GM19239 (cell line): ENCODE measurements around the gene EXOC3L2.

ENCODE experiments used
- DNase-seq: peaks from one replicate; pipeline ENCODE4 v3.0.0; 2011; ENCODE audit warnings: low spot score; ENCODE audit not compliant: insufficient read length
- FAIRE-seq: peaks from 2 replicates; lab custom pipeline; 2011; peaks lifted over from hg19 to GRCh38; lab: Jason Lieb, UNC

Gene EXOC3L2

DNA sequence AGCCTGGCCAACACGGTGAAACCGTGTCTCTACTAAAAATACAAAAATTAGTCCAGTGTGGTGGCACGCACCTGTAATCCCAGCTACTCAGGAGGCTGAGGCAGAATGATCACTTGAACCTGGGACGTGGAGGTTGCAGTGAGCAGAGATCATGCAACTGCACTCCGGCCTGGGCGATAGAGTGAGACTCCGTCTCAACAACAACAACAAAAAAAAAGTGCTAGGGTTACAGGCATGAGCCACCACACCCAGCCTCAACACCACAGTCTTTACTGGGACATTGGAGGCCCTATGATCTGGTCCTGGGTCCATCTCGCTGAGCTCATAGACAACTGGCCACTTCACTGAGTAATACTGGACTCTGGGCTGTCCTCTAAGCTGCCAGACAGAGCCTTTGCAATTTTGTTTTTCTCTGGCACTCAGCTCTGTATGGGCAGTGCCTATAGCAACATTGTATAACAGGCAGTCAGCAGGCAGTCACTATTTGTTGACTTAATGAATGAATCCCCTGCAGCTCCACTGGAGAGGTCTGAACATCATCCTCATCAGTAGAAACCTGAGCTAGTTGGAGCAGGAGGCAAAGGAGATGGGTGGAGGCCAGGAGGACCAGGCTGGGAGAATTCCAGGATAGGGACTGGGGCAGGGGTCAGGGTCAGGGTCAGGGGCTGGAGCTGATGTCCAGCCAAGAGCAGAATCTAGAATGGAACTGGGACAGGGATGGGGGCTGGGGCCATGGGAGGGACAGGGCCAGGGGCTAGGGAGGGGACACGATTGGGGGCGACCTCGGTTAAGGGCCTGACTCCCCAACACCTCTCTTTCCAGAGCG, 58.5 kb downstream of the EXOC3L2 start:
- DNase-seq (no peak), FAIRE-seq (no peak)

DNA sequence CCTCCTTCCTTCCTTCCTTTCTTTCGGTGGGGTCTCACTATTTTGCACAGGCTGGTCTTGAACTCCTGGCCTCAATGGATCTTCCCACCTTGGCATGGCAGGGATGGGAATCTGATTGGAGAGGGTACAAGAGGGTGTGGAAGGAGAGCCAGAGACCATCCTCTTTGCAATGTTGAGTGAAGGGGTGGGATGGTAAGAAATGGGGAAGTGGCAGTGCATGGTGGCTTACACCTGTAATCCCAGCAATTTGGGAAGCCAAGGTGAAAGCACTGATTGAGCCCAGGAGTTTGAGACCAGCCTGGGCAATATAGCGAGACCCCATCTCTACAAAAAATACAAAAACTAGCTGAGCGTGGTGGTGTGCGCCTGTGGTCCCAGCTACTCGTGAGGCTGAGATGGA, 61.1 kb downstream of the EXOC3L2 start:
- no peak for FAIRE-seq
- no peak for DNase-seq

DNA sequence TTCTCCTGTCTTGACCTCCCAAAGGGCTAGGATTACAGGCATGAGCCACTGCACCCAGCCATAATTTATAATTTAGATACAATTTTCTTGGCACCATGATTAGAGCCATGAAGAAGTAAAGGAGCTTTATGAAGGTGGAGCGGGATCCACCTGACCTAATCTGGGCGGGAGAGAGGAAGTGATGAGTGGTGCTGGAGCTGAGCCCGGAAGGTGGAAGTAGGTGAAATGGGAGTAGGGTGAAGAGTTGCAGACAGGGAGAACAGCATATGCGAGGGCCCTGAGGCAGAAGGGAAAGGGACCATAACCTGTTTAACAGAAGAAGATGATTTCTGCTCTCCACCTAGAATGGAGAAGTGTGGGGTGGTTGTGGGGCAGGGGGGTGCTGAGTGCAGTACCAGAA, 62.4 kb downstream of the EXOC3L2 start:
- FAIRE-seq, result no peak

DNA sequence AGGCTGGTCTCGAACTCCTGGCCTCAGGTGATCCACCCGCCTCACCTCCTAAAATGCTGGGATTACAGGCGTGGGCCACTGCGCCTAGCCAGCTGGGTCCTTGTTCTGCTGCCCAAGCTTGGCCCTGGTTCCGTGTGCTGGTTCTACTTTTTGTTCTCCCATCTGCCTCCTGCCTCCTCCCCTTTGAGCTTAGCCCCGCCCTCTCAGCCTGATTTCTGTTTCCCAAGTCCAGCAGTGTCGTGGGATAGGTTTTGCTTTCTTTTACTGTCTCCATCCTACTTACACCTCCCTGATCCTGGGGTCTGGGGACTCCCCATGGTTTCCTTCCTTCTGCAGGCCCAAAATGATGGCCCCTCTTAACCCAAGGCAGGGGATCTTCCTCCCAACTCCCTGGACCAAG, 64.3 kb downstream of the EXOC3L2 start:
- no peak for DNase-seq
- no peak for FAIRE-seq

More for the DNA sequence above, 62.4 kb downstream of the EXOC3L2 start:
- DNase-seq, result no peak

DNA sequence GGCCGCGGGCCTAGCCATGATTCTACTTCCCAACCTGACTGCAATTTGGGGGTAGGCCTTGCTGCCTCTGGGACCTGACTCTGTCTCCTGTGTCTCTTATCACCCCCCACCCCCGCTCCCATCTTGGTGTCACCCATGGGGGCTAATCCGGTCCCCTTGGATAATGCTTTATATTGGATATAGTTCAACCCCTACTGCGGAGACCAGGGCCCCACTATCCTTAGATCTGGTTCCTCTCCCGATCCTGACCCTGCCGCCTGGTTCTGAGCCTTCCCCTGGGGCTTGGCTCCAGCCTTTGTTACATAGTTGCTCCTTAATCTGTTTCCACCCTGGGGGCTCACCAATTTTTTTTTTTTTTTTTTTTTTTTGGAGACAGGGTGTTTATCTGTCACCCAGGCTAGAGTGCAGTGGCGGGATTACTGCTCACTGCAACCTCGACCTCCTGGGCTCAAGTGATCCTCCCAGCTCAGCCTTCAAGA, 65.3 kb downstream of the EXOC3L2 start:
- FAIRE-seq (no peak), DNase-seq (no peak)

DNA sequence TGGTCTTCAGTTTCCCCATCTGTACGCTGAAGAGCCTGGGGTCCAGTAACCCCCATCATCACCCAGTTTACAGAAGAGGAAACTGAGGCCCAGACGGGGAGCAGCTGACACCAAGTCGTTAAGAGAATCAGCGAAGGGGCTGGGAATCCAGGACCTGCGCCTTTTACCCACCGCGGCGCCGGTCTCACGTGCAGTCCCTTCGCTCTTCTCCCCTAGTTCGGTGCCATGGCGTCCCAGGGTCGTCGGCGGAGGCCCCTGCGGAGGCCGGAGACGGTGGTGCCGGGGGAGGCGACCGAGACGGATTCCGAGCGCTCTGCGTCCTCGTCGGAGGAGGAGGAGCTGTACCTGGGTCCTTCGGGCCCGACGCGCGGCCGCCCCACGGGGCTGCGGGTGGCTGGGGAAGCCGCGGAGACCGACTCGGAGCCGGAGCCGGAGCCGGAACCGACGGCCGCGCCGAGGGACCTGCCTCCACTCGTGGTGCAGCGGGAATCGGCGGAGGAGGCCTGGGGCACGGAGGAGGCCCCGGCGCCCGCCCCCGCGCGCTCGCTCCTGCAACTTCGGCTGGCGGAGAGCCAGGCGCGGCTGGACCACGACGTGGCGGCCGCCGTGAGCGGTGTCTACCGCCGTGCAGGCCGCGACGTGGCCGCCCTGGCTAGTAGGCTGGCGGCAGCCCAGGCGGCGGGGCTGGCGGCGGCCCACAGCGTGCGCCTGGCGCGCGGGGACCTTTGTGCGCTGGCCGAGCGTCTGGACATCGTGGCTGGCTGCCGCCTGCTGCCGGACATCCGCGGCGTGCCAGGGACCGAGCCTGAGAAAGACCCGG, 65.9 kb downstream of the EXOC3L2 start:
- DNase-seq (no peak), FAIRE-seq (no peak)

DNA sequence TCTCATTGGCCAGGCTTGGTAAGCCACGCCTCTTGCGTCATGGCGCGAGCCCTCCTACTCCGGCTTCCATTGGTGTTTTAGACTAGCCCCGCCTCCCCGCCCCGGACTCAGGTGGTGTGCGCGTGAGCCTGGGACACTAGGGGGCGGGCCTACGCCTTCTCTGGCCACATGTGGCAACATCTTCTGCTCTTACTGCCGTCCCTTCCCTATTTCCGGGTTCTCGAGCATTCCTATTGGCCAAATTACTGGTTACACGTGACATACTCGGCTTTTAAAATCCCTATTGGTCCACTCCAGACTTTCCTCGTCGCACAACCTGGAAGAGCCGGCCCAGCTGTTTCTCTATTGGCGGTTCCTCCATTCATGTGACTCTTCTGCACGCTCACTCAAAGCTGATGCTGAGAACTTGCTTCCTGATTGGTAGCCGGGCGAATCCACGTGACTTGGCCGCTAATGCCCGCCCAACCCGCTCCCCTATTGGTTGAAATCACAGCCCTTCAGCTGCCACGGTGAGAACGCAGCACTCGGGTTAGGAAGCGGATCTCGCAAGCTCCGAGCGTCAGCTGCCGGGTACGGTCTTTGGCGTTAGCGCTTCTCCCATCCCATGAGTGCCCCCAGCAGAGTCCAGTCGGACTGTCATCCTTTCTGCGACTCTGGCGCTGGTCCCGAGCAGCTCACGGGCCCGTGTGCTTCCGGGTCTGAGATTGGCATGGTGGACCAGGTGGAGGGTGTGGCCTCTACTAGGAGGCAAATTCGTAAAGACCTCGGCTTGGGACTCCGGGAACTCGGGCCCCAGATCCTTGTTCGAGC, 66.7 kb downstream of the EXOC3L2 start, which contains the start of gene BLOC1S3:
BLOC1S3 (plus strand) TSS at position 523 of the 810 bp plus-strand sequence. CDS start 513 bp downstream, outside the sequence.
- FAIRE-seq (peak; percentile 98), DNase-seq (peak; percentile 93)

DNA sequence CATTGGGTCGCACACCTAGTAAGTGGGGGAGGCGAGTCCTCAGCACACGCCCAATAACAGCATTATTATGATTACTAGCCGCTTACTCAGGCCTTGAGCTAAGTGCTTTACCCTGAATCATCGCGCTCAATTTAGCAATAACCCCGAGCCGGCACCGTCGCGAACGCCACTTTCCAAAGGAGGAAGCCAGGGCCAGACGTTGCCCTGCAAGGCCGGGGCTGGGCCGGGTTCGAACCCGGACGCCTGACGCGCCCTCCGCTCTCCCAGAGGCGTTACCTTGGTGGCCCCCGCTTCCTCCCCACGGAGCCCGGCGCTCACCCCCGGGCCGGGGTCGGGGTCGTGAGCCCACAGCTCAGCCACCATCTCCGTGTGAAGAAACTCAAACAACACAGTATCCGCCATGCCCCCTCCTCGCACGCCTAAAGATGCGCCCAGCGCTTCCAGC, 67.4 kb downstream of the EXOC3L2 start, which contains the start of gene TRAPPC6A:
TRAPPC6A (minus strand) TSS at position 421 of the 445 bp plus-strand sequence; CDS start at position 402, 19 bp downstream.
- no peak for FAIRE-seq
- DNase-seq, result no peak

DNA sequence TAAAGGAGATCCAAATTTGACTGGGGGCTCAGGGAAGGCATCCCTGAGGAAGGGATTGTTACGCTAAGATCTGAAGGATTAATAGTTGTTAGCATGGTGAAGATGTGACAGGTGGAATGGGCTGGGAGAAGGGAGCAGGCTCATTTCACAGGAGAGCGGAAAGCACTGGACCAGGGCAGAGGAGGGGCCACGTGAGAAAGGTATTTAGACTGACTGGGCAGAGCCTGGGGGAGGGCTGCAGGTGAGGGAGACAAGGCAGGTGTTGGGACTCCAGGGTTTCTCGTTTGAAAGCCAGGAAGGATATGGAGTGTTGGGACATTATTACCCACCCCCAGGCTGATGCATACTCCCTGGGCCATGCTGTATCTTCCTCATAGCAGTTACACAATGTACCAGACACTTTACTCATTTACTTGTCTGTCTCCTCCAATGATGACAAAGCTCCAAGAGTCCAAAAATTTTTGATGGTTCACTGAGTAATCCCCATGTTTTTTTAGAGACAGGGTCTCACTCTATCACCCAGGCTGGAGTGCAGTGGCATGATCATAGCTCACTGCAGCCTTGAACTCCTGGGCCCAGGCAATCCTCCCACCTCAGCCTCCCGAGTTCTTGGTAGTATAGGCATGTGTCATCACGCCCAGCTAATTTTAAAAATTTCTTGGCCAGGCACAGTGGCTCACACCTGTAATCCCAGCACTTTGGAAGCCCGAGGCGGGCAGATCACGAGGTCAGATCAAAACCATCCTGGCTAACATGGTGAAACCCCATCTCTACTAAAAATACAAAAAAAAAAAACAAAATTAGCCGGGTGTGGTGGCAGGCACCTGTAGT, 69.5 kb downstream of the EXOC3L2 start:
- no peak for FAIRE-seq
- no peak for DNase-seq

DNA sequence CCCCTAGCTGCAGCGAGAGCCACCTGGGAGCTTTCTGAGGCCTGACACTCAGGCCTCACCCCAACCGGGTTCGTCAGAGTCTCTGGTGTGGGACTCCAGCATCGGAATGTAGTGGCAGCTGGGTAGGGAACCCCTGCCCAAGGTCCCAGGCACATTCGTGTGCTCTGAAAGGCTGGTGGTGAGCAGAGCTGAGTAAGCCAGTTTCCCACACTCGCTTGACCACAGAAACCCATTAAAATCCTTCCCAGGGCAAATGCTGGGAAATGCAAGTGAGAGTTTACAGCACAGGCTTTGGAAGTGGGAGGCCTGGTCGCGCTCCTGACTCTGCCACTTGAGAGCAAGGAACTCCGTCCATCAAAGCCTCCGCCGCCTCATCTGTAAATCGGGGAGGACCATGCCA, 71.4 kb downstream of the EXOC3L2 start:
- FAIRE-seq, result no peak

DNA sequence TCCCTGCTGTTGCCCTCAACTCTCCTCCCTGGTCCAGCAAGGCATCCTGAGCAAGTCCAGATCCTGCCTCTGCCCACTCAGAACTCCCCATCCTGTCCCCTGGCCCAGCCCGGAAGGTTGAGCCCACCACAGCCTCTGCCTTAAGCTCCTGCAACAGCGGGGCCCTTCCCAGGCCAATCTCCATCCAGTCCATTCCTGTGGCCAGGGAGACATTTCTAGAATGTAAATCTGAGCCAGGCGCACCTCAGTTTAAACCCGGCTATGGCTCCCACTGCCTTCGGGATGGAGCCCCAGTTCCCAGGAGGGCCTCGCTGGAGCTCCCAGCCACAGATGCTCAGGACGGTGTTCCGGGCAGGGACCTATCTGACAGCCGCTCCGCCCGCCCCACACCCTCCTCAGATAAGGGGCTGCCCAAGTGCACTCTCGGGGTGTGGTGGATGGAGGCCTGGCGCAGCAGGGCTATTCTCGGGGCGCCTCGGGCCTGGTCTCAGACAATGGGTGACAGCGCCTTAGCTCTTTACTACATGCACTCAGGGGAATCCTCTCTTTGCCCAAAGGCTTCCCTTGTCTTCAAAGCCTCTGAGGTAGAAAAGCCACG, 72.5 kb downstream of the EXOC3L2 start:
- no peak for FAIRE-seq
- DNase-seq, result no peak

More for the DNA sequence above, 71.4 kb downstream of the EXOC3L2 start:
- no peak for DNase-seq

DNA sequence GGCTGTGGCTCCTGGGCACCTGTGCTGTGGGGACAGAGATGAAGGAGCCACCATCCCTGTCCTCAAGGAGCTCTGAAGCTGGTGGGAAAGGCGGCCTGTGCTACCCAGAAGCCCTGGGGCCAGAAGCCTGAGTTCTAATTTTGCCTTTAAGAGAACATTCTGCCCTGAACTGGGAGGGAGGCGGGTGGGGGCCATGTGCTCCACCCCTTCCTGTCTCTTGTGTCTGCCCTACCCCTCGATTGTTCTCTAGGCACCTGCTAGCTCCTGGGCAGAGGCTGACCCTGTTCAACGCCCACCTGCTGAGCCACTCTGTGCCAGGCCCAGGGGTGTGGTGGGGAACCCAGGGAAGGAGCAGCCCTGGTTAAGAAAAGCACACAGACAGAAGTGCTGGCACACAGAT, 73.0 kb downstream of the EXOC3L2 start:
- DNase-seq (no peak), FAIRE-seq (no peak)

DNA sequence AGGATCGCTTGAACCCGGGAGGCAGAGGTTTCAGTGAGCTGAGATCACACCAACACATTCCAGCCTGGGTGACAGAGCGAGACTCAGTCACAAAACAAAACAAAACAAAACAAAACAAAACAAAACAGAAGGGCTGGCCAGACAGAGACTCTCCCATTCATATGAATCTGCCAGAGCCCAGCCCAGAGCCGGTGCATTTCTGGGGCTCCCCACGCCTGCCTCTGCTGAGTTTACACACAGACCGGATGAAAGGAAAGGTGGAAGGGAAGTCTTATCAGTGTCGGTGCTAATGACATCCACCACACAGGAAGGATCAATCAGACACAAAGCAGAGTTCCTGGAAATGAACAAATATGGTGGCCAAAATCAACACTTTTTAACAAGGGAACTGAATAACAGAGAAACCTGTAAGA, 74.0 kb downstream of the EXOC3L2 start:
- FAIRE-seq, result no peak

DNA sequence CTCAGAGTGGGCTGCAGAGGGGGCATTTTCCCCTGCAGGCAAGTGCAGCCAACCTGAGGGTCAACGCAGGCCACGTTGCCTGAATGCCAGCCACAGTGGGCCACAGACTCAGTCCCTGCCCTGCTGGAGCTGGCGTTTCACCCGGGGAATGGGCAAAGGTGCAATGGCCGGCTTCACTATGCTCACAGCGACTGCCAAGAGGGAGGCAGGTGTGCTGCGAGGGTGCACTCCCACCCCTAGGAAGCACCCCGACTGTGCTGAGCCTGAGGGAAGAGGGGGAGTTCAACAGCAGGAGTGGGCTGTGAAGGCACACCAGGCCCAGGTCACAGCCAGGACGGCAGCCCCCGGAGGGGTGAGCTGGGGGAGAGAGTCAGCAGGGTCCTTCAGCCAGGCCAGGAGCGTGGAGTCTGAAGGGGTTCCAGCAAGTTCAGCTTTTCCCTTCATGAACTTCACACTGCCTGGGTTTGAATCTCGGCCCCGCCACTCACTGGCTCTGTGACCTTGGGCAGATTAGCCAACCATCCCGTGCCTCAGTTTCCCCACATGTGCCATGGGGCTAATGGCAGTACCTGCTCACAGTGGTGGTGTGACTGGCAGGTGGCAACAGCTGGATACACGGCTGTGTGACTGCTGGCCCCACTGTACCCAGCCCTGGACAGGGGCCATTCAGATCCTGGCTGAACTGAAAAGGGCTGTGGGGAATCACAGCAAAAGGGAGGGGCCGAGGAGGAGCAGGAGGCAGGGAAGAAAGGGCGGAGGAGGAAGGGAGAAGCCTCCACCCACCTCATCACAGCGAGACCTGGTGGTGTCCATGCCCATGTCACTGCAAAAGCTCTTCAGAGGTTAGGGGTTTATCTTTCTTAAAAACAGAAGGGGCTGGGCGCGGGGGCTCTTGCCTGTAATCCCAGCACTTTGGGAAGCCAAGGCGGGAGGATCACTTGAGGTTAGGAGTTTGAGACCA, 74.8 kb downstream of the EXOC3L2 start:
- FAIRE-seq (no peak), DNase-seq (no peak)

More for the DNA sequence above, 74.0 kb downstream of the EXOC3L2 start:
- no peak for DNase-seq

DNA sequence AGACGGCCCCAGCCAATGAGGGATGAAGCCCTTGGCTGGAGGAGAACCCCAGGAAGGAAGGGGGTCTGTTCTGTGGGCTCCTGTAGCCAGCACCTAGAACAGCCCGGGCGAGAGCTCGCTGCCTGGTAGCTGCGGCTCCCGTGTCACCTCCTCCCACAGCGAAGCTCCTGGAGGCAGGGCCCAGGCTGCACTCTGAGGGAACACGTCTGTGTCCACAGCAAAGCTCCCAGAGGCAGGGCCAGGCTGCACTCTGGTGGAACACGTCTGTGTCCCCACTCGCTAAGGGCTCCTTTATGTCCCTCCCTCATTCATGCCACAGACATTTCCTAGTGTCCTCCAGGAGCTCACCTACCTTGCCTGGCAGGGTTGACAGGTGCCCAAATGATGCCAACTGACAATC, 75.6 kb downstream of the EXOC3L2 start:
- DNase-seq (no peak), FAIRE-seq (no peak)

DNA sequence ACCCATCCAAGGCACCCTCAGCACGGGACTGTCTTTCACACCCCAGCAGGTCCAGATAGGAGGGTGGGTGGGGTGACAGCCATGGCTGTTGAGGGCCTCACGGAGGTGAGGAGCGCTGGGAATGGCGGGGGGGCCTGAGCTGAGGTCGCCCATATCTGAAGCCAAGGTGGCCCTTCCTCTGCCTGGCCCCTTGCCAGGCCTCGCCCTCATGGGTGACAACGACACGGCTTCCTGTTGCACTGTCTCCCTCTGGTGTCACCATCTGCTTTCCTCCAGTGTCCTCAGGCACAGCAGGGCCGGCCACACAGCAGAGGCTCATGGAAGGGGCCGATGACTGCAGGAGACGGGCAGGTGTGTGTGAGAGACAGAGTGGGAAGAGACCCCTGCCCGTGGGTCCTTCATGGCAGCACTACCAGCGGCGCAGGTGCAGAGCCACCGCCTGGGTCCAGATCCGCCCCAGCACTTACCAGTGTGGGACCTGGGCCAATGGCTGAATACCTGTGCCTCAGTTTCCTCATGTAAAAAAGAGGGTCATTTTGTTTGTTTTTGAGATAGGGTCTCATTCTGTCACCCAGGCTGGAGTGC, 76.3 kb downstream of the EXOC3L2 start:
- FAIRE-seq, result no peak
- no peak for DNase-seq

DNA sequence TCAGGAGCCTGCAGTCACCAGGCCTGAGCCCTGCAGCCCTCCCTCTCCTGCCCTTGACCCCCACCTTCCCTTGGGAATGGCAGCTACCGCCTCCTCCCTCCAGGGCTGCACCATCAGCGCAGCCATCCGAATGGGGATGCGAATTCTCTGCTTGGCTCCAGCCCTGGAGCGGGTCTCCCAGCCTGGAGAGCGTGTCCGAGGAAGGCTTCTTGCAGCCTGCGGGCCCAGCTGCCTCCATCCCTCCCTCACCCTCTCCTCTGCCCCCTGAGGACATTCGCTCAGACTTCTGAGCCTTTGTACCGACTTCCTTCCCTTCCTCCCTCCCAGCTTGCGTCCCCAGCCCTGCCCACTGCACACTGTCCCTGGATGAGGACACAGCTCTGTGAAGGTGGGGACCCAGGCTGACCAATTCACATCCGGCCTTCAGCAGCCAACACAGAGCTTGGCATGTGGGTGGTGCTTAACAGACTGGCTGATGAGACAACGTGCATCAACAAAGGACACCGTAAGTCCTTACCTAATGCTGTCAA, 78.4 kb downstream of the EXOC3L2 start:
- DNase-seq (no peak), FAIRE-seq (no peak)
